Right lung (tissue), 10 donors: Measurements from ENCODE around the gene NAA11. TPM values are rescaled to one million over a fixed set of nuclear protein-coding genes. Genes with fewer than 3 reads are reported as not detected.

Experiments used
- DNase-seq, 2 donors: peaks; one replicate each; pipeline ENCODE4 v3.0.0-alpha.2; 2013
- long read RNA-seq, 8 donors: transcript quantifications; one replicate each; lab custom pipeline, GENCODE V29; 2026
- polyA plus RNA-seq, 5 donors: library from polyadenylated mRNA; unstranded; fragments of 120-200 nt; gene quantifications; one replicate each; pipeline versions ENCODE4 v1.2.1 to v1.2.3, GENCODE V29; 2013; ENCODE audit warnings: inconsistent platforms in 1 of 5, low replicate concordance in 1 of 5; ENCODE audit not compliant: insufficient read length in 5 of 5, insufficient read depth in 1 of 5

Gene NAA11
- not detected for polyA plus RNA-seq
- long read RNA-seq, donor 1, partial matches to known transcripts = 0 of 1 reads
- long read RNA-seq, donor 1, other reads (novel, unspliced or antisense) = 0 of 1 reads
- long read RNA-seq, donor 2 = 0 reads
- long read RNA-seq, donor 3 = 0 reads
- long read RNA-seq, donor 4 = 0 reads
- long read RNA-seq, donor 5 = 0 reads
- long read RNA-seq, donor 6 = 0 reads
- long read RNA-seq, donor 7 = 0 reads
- long read RNA-seq, donor 8 = 0 reads

- DNase-seq = no peak
Measured at GRCh38 chr4:79325864-79326328, at the start of gene NAA11. TSS of gene NAA11 (minus strand) at chr4:79326061. CDS start at chr4:79325877, 184 bp downstream.

GRCh38 chr4:79370026-79370425 is 44.2 kb upstream of the NAA11 start:
- no peak for DNase-seq

- DNase-seq = no peak
Measured at GRCh38 chr4:79367096-79367495, 41.2 kb upstream of the NAA11 start.

- DNase-seq = no peak
Measured at GRCh38 chr4:79366422-79366821, 40.6 kb upstream of the NAA11 start.

- DNase-seq = no peak
Measured at GRCh38 chr4:79364061-79364460, 38.2 kb upstream of the NAA11 start.

- no peak for DNase-seq
Measured at GRCh38 chr4:79362626-79363025, 36.8 kb upstream of the NAA11 start.

- DNase-seq = peak; percentile 17
Measured at GRCh38 chr4:79360006-79360405, 34.1 kb upstream of the NAA11 start.

GRCh38 chr4:79358438-79358837 is 32.6 kb upstream of the NAA11 start:
- DNase-seq = no peak

- DNase-seq = no peak
Measured at GRCh38 chr4:79357365-79357764, 31.5 kb upstream of the NAA11 start.

- no peak for DNase-seq
Measured at GRCh38 chr4:79353075-79353474, 27.2 kb upstream of the NAA11 start.

- DNase-seq = no peak
Measured at GRCh38 chr4:79348405-79348804, 22.5 kb upstream of the NAA11 start.

GRCh38 chr4:79341893-79342653 is 16.2 kb upstream of the NAA11 start:
- DNase-seq = no peak

- DNase-seq = no peak
Measured at GRCh38 chr4:79340568-79340967, 14.7 kb upstream of the NAA11 start.

GRCh38 chr4:79338148-79338547 is 12.3 kb upstream of the NAA11 start:
- no peak for DNase-seq

GRCh38 chr4:79334783-79335182 is 8.9 kb upstream of the NAA11 start:
- DNase-seq = no peak

GRCh38 chr4:79334341-79334740 is 8.5 kb upstream of the NAA11 start:
- no peak for DNase-seq

GRCh38 chr4:79331126-79331876 is 5.4 kb upstream of the NAA11 start:
- DNase-seq = no peak

GRCh38 chr4:79330720-79331119 is 4.9 kb upstream of the NAA11 start:
- DNase-seq = no peak

- no peak for DNase-seq
Measured at GRCh38 chr4:79325436-79325835, 425 bp downstream of the NAA11 start.

- DNase-seq = no peak
Measured at GRCh38 chr4:79319975-79320374, 5.9 kb downstream of the NAA11 start.

- no peak for DNase-seq
Measured at GRCh38 chr4:79317711-79318110, 8.2 kb downstream of the NAA11 start.

GRCh38 chr4:79315891-79316290 is 10.0 kb downstream of the NAA11 start:
- no peak for DNase-seq

GRCh38 chr4:79311279-79311678 is 14.6 kb downstream of the NAA11 start:
- DNase-seq = no peak
